ENCODE data around the gene EVPL. TPM values are rescaled to one million over a fixed set of nuclear protein-coding genes. Genes with fewer than 3 reads are reported as not detected.
"Not testable (repeated sequence)": the region's sequence is repeated elsewhere in the genome, so short reads cannot be mapped to it uniquely, and the experiment has no call there.

The EVPL gene
- polyA plus RNA-seq, 4 donors: 15.6 to 25.4 (median 18.5) TPM

DNA sequence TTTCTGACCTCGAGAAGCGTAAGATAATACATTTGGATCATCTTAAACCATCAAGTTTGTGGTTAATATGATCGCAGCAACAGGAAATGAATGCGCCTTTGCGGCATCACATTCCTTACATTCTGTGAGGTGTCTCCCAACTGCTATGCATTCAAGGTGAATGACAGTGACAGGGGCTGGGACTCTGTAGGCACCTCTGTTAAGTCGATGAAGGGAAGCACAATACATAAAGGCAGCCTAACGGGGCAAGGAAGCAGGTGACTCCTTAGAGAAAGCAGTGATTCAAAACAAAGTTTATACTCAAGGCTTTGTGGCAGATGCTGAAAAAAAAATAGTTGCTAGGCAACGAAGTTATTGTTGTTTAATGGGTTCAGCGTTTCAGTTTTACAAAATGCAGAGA, 21.6 kb upstream of the EVPL start:
- no peak for DNase-seq (ENCODE audit: low read depth in 4 of 4, low spot score in 3 of 4)

GRCh38 chr17:76048025-76048605, 21.0 kb upstream of the EVPL start:
- DNase-seq (ENCODE audit: low read depth in 4 of 4, low spot score in 3 of 4): no peak

- DNase-seq (ENCODE audit: low read depth in 4 of 4, low spot score in 3 of 4): no peak
Observed at GRCh38 chr17:76046064-76046463, 19.0 kb upstream of the EVPL start.

DNA sequence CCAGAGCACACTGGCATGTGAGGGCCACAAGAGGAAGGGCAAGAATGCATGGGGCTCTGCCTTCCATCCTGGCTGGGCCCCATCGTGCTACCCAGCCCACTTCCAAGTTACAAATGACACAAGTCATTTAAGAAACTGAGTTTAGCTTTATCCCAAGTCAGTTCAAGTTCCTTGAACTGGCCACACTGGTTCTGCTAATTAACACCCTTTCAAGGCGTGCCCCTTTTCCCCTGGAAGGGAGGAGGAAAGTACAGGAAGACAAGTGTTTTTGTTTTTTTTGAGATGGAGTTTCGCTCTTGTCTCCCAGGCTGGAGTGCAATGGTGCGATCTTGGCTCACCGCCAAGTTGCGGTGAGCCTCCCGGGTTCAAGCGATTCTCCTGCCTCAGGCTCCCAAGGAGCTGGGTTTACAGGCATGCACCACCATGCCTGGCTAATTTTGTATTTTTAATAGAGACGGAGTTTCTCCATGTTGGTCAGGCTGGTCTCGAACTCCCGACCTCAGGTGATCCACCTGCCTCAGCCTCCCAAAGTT, 17.4 kb upstream of the EVPL start:
- DNase-seq (ENCODE audit: low read depth in 4 of 4, low spot score in 3 of 4): not testable (repeated sequence)

DNA sequence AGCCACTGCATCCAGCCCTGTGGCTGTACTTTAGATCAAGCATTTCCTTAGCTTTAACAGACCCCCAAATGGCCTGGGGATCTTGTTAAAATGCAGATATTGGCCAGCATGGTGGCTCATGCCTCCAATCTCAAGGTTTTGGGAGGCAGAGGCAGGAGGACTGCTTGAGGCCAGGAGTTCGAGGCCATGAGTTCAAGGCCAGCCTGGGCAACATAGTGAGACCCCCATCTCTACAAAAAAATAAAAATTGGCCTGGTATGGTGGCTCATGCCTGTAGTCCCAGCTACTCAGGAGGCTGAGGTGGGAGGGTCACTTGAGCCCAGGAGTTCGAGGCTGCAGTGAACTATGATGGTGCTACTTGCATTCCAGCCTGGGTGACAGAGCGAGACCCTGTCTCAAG, 15.8 kb upstream of the EVPL start:
- not testable (repeated sequence) for DNase-seq (ENCODE audit: low read depth in 4 of 4, low spot score in 3 of 4)

DNA sequence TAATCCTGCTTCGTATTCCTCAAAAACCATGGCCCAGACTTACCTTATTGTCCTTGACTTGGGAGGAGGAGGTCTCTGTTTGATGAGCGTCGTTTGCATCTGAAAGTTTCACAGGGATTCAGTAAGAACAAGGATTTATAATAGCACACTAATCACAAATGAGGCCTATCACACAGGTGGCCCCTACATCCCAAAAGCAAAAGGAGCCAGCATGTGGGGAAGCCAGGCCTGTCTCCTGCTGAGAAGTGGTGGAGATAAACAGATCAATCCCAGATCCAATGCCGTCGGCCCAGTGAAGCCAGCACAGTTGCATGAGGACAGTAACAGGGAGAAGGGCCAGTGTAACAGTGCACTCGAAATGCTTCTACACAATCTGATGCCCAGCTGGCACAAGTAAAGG, 13.3 kb upstream of the EVPL start:
- DNase-seq (ENCODE audit: low read depth in 4 of 4, low spot score in 3 of 4): no peak

DNA sequence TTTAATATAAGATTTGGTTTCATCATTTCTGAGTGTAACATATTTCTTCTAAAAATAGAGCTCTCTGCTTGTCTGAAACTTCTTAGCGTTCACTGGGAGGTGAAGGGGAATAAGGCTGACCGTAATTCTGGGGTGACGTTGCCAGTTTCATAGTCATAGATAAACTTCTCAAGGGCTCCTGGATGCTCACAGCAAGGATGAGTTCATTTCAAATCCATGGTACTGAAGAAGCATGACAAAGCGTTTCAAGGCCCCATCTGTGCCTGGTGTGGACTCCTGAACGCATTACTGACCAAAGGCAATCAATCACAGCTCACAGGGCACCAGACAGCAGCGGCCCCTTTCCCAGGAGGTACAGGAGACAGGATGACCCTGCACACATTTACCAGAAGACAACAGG, 12.0 kb upstream of the EVPL start:
- DNase-seq (ENCODE audit: low read depth in 4 of 4, low spot score in 3 of 4): no peak

DNA sequence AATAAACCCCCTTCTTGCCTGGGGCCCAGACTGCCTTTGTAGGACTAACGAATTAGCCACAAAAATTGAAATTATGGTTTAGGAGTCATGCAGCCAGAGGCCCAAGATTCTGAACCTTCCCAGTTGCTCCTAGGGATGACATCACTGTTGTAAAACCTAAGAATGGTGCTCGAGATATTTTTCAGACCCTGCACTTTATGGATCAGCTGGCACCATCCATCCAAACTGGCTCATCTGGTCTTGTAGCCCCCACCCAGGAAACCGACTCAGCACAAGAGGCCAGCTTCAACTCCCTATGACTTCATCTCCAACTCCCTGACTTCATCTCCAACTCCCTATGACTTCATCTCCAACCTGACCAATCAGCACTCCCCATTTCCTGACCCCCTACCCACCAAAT, 10.9 kb upstream of the EVPL start:
- no peak for DNase-seq (ENCODE audit: low read depth in 4 of 4, low spot score in 3 of 4)

GRCh38 chr17:76036497-76037261, 9.6 kb upstream of the EVPL start:
- no peak for DNase-seq (ENCODE audit: low read depth in 4 of 4, low spot score in 3 of 4)

DNA sequence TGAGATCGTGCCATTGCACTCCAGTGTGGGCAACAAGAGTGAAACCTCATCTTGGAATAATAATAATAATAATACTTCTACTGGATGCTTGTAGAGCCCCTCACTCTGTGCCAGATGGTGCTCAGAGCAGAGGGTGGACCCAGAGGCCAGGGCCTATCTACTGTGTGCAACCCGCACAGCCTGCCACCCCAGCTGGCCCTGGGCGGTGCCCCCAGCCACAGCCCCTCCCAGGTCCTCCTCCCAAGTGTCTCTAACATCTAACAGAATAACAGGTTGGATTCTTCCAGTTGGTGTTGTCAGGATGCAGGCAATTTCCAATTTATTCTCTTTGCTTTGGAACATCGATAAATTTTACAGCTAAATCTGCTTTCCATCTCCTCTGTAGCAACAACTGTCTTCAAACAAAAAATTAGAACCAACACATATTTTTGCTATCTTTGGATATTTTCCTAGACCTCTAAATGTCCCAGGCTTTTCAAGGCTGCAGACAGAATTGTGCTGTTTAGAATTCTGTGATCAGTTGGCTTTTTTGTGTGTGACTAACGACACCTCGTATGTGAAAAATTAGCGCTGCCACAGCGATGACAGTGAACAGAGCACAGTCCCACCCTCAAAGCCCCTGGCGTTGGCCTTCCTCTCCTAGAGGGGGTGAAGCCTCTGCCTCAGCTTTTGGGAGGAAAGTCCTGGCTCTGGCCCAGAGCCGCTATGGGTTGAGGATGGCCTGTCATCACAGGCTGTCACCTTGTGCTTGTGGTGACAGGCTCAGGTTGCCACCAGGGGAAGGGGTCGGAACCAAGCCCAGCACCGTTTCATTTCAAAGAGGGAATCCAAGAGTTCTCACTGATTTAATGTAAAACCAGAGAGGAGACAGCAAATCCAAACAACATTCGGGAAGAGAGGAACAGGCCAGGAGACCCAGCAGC, 7.6 kb upstream of the EVPL start:
- no peak for DNase-seq (ENCODE audit: low read depth in 4 of 4, low spot score in 3 of 4)

DNA sequence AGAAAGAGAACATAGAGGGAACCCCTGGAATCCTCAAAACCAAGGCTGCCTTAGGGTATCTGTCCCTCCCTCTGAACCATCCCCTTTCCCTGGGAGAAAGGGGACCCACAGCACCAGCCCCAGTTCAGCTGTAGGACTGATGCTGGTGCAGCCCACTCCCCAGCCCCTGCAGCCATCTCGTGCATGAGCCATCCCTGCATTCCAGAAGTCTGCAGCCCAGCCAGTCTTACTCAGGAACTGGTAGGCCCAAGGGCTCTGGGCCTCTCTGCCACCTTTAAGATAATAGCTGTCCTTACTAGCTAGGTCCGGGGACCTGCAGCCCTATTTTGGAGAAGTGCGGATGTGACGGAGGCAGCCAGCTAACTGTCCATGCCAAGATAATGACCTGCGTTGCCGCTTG, 6.0 kb upstream of the EVPL start:
- DNase-seq (ENCODE audit: low read depth in 4 of 4, low spot score in 3 of 4): no peak

DNA sequence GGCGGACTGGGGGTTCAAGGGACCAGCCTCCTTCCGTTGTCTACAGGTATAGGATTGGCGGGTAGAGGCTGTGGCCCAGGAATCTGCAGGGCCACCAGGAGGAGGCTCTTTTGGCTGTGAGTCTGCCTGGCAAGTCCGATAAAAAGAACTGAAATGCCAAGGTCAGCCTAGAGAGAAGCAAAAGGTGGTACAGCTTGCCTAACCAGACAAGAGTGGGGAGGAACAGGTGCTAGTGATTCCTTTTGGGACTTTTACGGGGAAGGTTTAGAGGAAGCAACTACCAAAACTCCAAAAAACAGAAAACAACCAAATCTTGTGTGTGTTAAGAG, 5.6 kb upstream of the EVPL start:
- no peak for DNase-seq (ENCODE audit: low read depth in 4 of 4, low spot score in 3 of 4)

GRCh38 chr17:76032073-76032779, 5.1 kb upstream of the EVPL start:
- no peak for DNase-seq (ENCODE audit: low read depth in 4 of 4, low spot score in 3 of 4)

GRCh38 chr17:76026714-76027158, 370 bp downstream of the EVPL start:
- no peak for DNase-seq (ENCODE audit: low read depth in 4 of 4, low spot score in 3 of 4)

DNA sequence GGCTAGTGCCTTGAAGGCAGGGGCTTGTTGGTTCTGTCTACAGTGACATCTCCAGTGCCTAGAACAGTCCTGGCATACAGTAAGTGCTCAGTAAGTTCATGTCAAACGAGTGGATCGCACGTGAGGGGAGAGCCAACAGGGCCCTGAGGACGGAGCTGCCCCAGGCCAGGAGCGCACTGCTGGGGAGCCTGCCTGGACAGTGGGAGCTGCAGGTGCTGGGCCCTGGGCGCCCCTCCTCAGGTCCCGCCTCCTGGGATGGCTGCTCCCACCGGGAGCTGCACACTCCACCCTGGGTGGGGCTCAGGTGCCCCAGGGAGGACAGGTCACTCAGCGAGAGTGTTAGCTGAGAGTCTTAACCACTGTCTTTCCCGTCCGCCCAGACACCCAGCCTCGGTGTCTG, 1.8 kb downstream of the EVPL start:
- no peak for DNase-seq (ENCODE audit: low read depth in 4 of 4, low spot score in 3 of 4)

DNA sequence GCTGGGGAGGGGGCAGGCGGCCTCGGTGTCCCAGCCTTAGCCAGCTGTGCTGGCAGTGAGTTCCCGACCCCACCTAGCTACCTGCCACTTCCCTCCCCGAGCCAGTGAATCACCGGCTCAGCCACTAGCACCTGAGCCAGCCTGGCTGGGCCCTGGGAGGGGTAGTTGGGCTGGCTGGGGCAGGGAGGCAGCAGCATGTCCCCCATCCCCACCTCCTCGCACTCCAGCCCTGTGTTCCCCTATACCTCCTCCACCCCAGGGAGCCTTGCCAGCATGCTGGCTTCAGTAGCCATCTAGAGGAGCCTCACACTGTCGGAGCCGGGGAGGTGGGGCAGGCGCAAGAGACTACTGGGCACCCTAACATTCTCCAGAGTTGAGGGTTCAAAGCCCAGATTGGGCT, 2.8 kb downstream of the EVPL start:
- no peak for DNase-seq (ENCODE audit: low read depth in 4 of 4, low spot score in 3 of 4)

- no peak for DNase-seq (ENCODE audit: low read depth in 4 of 4, low spot score in 3 of 4)
Observed at GRCh38 chr17:76023900-76024237, 3.2 kb downstream of the EVPL start.

- no peak for DNase-seq (ENCODE audit: low read depth in 4 of 4, low spot score in 3 of 4)
Observed at GRCh38 chr17:76022973-76023899, 3.9 kb downstream of the EVPL start.

DNA sequence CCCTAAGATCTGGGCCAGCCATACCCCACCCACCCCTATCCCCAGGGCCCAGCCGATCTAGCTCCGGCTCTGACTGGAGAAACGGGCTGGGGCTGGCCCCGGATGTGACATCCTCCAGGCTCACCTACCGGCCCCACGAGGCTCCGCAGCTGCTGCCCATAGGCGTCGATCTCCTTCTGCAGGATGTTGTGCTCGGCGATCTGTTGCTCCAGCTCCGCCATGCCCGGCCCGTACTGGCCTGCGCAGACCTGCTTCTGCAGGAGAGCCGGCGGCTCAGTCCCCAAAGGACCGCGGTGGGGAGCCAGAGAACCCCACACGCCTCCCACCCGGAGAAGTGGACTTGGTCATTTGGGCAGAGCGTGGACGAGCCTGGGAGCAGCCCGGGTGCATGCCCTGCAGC, 4.8 kb downstream of the EVPL start:
- no peak for DNase-seq (ENCODE audit: low read depth in 4 of 4, low spot score in 3 of 4)

Measured in right renal pelvis (tissue), 4 donors.